Activated T-cell treated with anti-CD3 and anti-CD28 coated beads, Interleukin-2, amount 50 U/mL, for 48 hours (primary cell): ENCODE measurements around the gene ATP5F1D.

ENCODE experiments used
- DNase-seq, 2 experiments: peaks; one replicate each; pipeline ENCODE4 v3.0.0-alpha.2; 2020

The ATP5F1D gene

GRCh38 chr19:1220976-1221903 lies 20.3 kb upstream of the ATP5F1D start:
- DNase-seq = no peak

DNA sequence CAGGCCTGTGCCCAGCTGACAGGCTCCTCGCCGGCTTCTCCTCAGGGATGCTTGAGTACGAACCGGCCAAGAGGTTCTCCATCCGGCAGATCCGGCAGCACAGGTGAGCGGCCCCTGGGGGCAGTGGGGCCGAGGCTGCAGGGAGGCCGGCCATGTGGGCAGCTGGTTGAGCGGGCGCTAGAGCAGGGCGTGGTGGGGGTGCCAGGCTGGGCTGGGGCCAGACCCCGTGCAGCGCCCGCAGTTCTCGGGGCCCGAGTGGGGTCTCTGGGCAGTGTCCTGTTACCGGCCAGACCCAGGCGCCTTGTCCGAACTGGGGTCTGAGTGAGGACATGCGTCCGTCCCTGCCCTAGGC lies 19.7 kb upstream of the ATP5F1D start:
- DNase-seq = no peak

- DNase-seq = no peak
Observed at GRCh38 chr19:1222394-1222793, 19.2 kb upstream of the ATP5F1D start.

- DNase-seq = peak in 1 of 2 experiments; percentile 61
Observed at GRCh38 chr19:1223018-1223855, 18.3 kb upstream of the ATP5F1D start.

GRCh38 chr19:1224047-1224825 lies 17.3 kb upstream of the ATP5F1D start:
- DNase-seq = no peak

DNA sequence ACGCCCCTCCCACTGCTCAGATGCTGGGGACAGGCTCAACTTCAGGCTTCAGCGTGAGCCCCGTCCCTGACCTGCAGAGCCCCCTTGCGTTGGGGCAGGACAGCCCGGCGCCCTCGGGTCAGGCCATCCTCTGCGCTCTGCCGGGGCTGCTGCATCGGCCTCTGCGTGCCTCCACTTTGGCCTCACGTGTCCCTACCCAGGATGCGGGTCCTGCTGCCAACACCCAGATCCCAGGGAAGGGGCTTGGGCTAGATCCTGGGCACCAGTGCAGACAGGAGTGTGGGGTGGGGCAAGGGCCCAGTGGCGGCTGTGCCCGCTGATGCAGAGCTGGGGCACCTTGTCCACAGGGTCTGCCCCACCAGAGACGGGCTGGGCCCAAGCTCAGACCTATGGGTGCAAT lies 16.7 kb upstream of the ATP5F1D start:
- DNase-seq = no peak

- DNase-seq = no peak
Observed at GRCh38 chr19:1225440-1226226, 15.9 kb upstream of the ATP5F1D start.

- no peak for DNase-seq
Observed at GRCh38 chr19:1226227-1226518, 15.4 kb upstream of the ATP5F1D start.

- DNase-seq = no peak
Observed at GRCh38 chr19:1226522-1227303, 14.8 kb upstream of the ATP5F1D start.

DNA sequence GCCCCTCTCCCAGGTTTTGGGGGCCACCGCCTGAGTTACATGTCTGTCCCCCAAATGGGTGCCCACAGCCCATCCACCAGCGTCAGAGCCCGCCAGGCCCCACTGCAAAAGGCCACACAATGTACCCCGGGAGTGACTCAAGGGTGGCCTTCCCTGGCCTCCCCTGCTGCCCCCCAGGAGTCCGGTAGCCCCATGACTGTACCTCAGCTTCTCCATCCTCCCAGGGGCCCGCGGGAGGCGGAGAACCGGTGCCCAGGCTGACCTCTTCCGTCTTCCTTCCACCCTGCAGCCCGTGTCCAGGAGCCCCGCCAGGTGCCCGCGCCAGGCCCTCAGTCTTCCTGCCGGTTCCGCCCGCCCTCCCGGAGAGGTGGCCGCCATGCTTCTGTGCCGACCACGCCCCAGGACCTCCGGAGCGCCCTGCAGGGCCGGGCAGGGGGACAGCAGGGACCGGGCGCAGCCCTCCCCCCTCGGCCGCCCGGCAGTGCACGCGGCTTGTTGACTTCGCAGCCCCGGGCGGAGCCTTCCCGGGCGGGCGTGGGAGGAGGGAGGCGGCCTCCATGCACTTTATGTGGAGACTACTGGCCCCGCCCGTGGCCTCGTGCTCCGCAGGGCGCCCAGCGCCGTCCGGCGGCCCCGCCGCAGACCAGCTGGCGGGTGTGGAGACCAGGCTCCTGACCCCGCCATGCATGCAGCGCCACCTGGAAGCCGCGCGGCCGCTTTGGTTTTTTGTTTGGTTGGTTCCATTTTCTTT lies 14.1 kb upstream of the ATP5F1D start:
- DNase-seq = no peak

DNA sequence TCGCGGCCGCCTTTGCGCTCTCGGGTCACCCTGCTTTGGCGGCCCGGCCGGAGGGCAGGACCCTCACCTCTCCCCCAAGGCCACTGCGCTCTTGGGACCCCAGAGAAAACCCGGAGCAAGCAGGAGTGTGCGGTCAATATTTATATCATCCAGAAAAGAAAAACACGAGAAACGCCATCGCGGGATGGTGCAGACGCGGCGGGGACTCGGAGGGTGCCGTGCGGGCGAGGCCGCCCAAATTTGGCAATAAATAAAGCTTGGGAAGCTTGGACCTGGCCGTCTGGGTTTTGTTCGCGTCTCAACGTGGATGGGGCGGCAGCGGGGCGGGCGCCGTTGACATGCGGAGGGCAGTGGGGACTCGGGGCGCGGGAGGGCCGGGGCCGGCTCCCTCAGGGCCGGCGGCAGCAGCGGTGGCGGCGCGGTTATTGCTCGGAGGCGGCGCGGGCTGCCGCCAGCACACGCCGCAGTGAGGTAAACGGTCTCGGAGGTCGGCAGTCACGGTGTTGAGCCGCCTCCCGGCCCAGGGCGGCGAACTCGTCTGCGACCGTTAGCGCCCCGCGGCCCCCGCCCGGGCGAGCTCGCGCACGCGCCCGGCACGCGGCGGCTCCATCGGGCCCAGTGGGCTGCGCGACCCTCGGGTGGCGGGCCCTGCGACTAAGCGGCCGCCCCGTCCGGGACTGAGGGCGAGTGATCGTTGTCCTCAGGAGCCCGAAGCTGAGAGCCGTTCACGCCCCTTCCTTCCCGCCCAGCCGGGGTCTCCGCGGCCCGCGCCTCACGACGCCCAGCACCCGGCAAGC lies 13.2 kb upstream of the ATP5F1D start:
- no peak for DNase-seq

- DNase-seq = no peak
Observed at GRCh38 chr19:1229056-1229923, 12.3 kb upstream of the ATP5F1D start.

GRCh38 chr19:1229924-1230782 lies 11.4 kb upstream of the ATP5F1D start:
- DNase-seq = no peak

DNA sequence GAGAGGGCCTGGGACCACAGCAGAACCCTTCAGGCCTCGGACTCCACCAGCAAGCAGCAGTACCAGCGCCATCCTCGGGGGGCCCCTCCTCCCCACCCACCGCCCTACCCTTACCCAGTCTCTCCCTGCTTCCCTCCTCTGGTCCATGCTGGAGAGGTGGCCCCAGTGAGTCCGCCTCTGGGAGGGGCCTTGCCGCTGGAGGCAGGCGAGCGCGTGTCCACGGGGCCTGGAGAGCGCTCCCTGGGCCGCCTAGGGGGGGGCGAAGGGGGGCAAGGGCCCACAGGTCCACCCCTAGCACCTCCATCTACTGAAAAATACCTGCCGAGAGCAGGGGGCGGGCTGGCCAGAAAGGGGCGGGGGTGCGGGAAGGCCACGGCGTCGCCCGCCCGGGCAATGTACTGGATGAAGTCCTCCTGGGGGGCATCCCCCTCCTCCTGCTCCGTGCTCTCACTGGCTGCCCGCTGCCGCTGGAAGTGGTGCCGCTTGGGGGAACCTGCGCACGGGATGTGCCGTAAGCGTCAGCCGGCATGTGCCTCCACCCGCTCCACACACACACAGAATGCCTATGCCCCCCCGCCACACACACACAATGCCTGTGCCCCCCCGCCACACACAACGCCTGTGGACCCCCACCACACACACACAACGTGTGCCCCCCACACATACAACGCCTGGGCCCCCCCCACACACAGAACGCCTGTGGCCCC lies 10.6 kb upstream of the ATP5F1D start:
- DNase-seq = no peak

GRCh38 chr19:1231729-1232637 lies 9.6 kb upstream of the ATP5F1D start:
- DNase-seq = no peak

- no peak for DNase-seq
Observed at GRCh38 chr19:1232652-1233072, 8.9 kb upstream of the ATP5F1D start.
